GM18868 (cell line): ENCODE data around the gene GPR152.
"Not testable (repeated sequence)": the region's sequence is repeated elsewhere in the genome, so short reads cannot be mapped to it uniquely, and the experiment has no call there.

Experiments used
- ATAC-seq: cut with Tn5 transposase; IDR thresholded peaks from one replicate; pipeline ENCODE4 v1.9.1; 2021; ENCODE audit warnings: mild to moderate bottlenecking, moderate library complexity; ENCODE audit not compliant: unreplicated experiment

Gene GPR152

GRCh38 chr11:67429038-67429668, 23.4 kb downstream of the GPR152 start:
- ATAC-seq, result no peak

- ATAC-seq, result peak; percentile 76
These were observed 24.2 kb downstream of the GPR152 start, which contains the start of gene RPS6KB2 for GRCh38 chr11:67428052-67429001. Gene RPS6KB2 (plus strand): TSS chr11:67428494. CDS start chr11:67428546, 52 bp downstream.

GRCh38 chr11:67427364-67427859, 25.1 kb downstream of the GPR152 start:
- ATAC-seq, result not testable (repeated sequence)

- no peak for ATAC-seq
These were observed 28.5 kb downstream of the GPR152 start for GRCh38 chr11:67423891-67424613.

- ATAC-seq, result no peak
These were observed 29.1 kb downstream of the GPR152 start for GRCh38 chr11:67423466-67423865.

- no peak for ATAC-seq
These were observed 29.6 kb downstream of the GPR152 start for GRCh38 chr11:67422891-67423290.

- ATAC-seq, result no peak
These were observed 31.0 kb downstream of the GPR152 start for GRCh38 chr11:67421430-67422031.

- ATAC-seq, result peak; percentile 87
These were observed 31.7 kb downstream of the GPR152 start for GRCh38 chr11:67420646-67421429.

- ATAC-seq, result no peak
These were observed 32.3 kb downstream of the GPR152 start for GRCh38 chr11:67420147-67420645.

GRCh38 chr11:67419325-67420049, 33.0 kb downstream of the GPR152 start:
- ATAC-seq, result no peak

GRCh38 chr11:67418476-67419281, 33.9 kb downstream of the GPR152 start:
- ATAC-seq, result no peak

GRCh38 chr11:67417425-67417824, 35.1 kb downstream of the GPR152 start:
- ATAC-seq, result no peak

GRCh38 chr11:67416416-67417335, 35.9 kb downstream of the GPR152 start:
- ATAC-seq, result no peak

GRCh38 chr11:67415501-67416304, 36.8 kb downstream of the GPR152 start, which contains the start of gene CARNS1:
Gene CARNS1 (plus strand): TSS chr11:67415678. CDS start chr11:67416200, 522 bp downstream.
- ATAC-seq, result no peak

GRCh38 chr11:67413266-67413849, 39.2 kb downstream of the GPR152 start:
- no peak for ATAC-seq
